K562 (cell line): Measurements from ENCODE around the gene RBM19. TPM values are rescaled to one million over a fixed set of nuclear protein-coding genes. Genes with fewer than 3 reads are reported as not detected.
A peak's percentile ranks its signal among the peaks of the same experiment; 100 is the strongest.

Source experiments
- ATAC-seq: fragments of 200-7000 bp; cut with Tn5 transposase; 3 replicates; pipeline ENCODE4 v1.9.1; 2020; ENCODE audit warnings: moderate library complexity
- BruUV-seq: library from RNA; stranded (reverse); fragments of 400-500 nt; replicated peaks from 2 replicates; lab custom pipeline; 2021; lab: Mats Ljungman, UMichigan
- CTCF ChIA-PET: fragments of 300-600 bp; formaldehyde crosslinking; extraction: SDS; loops from one replicate; lab custom pipeline; 2021; ENCODE audit warnings: low intra/inter-chr PET ratio; lab: Yijun Ruan, JAX
- POLR2A ChIA-PET: fragments of 300-600, 350-650 bp; sonication (Branson Sonifier 250); formaldehyde crosslinking; extraction: SDS; loops from one replicate; lab custom pipeline; 2021; ENCODE audit warnings: antibody characterized with exemption, inconsistent platforms; lab: Yijun Ruan, JAX
- DNase-seq, 4 experiments: peaks; one replicate each; pipeline versions ENCODE4 v3.0.0 to v3.0.0-alpha.2; 2011 to 2018; ENCODE audit warnings: low spot score in 3 of 4, mixed read lengths in 3 of 4; ENCODE audit errors: extremely low read depth in 1 of 4
- FAIRE-seq: peaks from 2 replicates; lab custom pipeline; 2011; peaks lifted over from hg19 to GRCh38; lab: Jason Lieb, UNC
- H2AFZ ChIP-seq: 2 replicates; pipeline ENCODE4 v1.6.0; 2011; ENCODE audit warnings: low read depth, low read length, control low read depth, inconsistent platforms
- H3K27ac ChIP-seq: fragments of 200-600 bp; 3 replicates; pipeline ENCODE4 v1.8.0; 2011; ENCODE audit warnings: low read depth, mild to moderate bottlenecking, control low read depth, inconsistent platforms, low read length, moderate library complexity, mixed read lengths; ENCODE audit errors: extremely low read depth
- H3K27me3 ChIP-seq, 2 experiments: fragments of 300-600 bp in 1 of 2; 2 replicates in 1 of 2; 3 replicates in 1 of 2; pipeline versions ENCODE4 v1.6.0 to v1.8.0; 2011; ENCODE audit warnings: inconsistent platforms in 2 of 2, low read length in 2 of 2, mild to moderate bottlenecking in 1 of 2, mixed read lengths in 1 of 2, moderate library complexity in 1 of 2; ENCODE audit not compliant: control insufficient read depth in 2 of 2, insufficient read depth in 2 of 2
- H3K36me3 ChIP-seq: fragments of 300-600 bp; 3 replicates; pipeline ENCODE4 v1.8.0; 2011; ENCODE audit warnings: mild to moderate bottlenecking, low read length, inconsistent platforms; ENCODE audit not compliant: control insufficient read depth, insufficient read depth
- H3K4me1 ChIP-seq, 2 experiments: fragments of 200-600 bp in 1 of 2; replicated peaks in 1 of 2; 2 replicates in 1 of 2; 3 replicates in 1 of 2; pipeline versions ENCODE4 v1.5.1 to v1.8.0; 2011; ENCODE audit warnings: inconsistent platforms in 2 of 2, low read length in 2 of 2, mild to moderate bottlenecking in 1 of 2, mixed read lengths in 1 of 2, moderate library complexity in 1 of 2; ENCODE audit not compliant: control insufficient read depth in 2 of 2, insufficient read depth in 2 of 2
- H3K4me2 ChIP-seq: 2 replicates; pipeline ENCODE4 v1.6.1; 2011; ENCODE audit warnings: low read length, control low read depth, inconsistent platforms, mixed read lengths; ENCODE audit not compliant: insufficient read depth
- H3K4me3 ChIP-seq: fragments of 200-600 bp; sonication (generic), shearing (Covaris generic); 2 replicates; pipeline ENCODE4 v1.5.1; 2016; ENCODE audit warnings: control low read depth, inconsistent platforms
- H3K79me2 ChIP-seq: fragments of 200-600 bp; 3 replicates; pipeline ENCODE4 v1.8.0; 2011; ENCODE audit warnings: low read length, inconsistent platforms; ENCODE audit not compliant: control insufficient read depth, insufficient read depth
- H3K9ac ChIP-seq, 2 experiments: 2 replicates each; pipeline versions ENCODE4 v1.6.0 to v1.6.1; 2011; ENCODE audit warnings: low read depth in 2 of 2, low read length in 2 of 2, control low read depth in 1 of 2, inconsistent platforms in 1 of 2, mild to moderate bottlenecking in 1 of 2, mixed read lengths in 1 of 2; ENCODE audit not compliant: insufficient read depth in 1 of 2
- H3K9me1 ChIP-seq: one replicate; pipeline ENCODE4 v1.6.0; 2011; ENCODE audit warnings: inconsistent platforms, mild to moderate bottlenecking, low read length, moderate library complexity; ENCODE audit not compliant: control insufficient read depth, insufficient read depth
- H3K9me3 ChIP-seq: replicated peaks from 2 replicates; pipeline ENCODE4 v1.5.1; 2011; ENCODE audit warnings: low read depth, low read length, inconsistent platforms; ENCODE audit not compliant: control insufficient read depth, insufficient read depth
- H4K20me1 ChIP-seq: replicated peaks from 2 replicates; pipeline ENCODE4 v1.6.1; 2011; ENCODE audit warnings: low read length, inconsistent platforms, mixed read lengths; ENCODE audit not compliant: control insufficient read depth, insufficient read depth
- BCOR ChIP-seq: fragments of 450-650 bp; IDR thresholded peaks from 2 replicates; pipeline ENCODE4 v1.6.1; 2016
- KDM1A ChIP-seq, 2 experiments: fragments of 450-650 bp; IDR thresholded peaks; 2 replicates each; pipeline ENCODE4 v1.6.1; 2016; ENCODE audit warnings: mild to moderate bottlenecking in 2 of 2
- MAFG ChIP-seq: fragments of 450-650 bp; conservative IDR thresholded peaks from 2 replicates; pipeline ENCODE4 v1.6.1; 2016; ENCODE audit warnings: missing genetic modification characterization, missing compliant biosample characterization
- MAFK ChIP-seq: IDR thresholded peaks from 2 replicates; pipeline ENCODE4 v1.6.1; 2011; ENCODE audit warnings: low read length, improper control_type of control experiment
- MAX ChIP-seq: sonication (generic); formaldehyde crosslinking; IDR thresholded peaks from 2 replicates; pipeline ENCODE4 v1.9.0; 2022; ENCODE audit warnings: mild to moderate bottlenecking, missing genetic modification reagents
- NFE2 ChIP-seq: IDR thresholded peaks from 2 replicates; pipeline ENCODE4 v1.6.1; 2014; ENCODE audit warnings: antibody characterized with exemption, low read depth
- PCBP2 ChIP-seq: fragments of 200-400 bp; formaldehyde crosslinking; IDR thresholded peaks from 2 replicates; pipeline ENCODE4 v1.6.1; 2018; ENCODE audit warnings: low read length, low read depth, mild to moderate bottlenecking, moderate library complexity; ENCODE audit not compliant: poor library complexity, severe bottlenecking
- RBM25 ChIP-seq: fragments of 200-400 bp; formaldehyde crosslinking; IDR thresholded peaks from 2 replicates; pipeline ENCODE4 v1.6.1; 2018; ENCODE audit warnings: low read length, low read depth, moderate library complexity; ENCODE audit not compliant: severe bottlenecking
- RCOR1 ChIP-seq, 2 experiments: IDR thresholded peaks; 2 replicates each; pipeline ENCODE4 v1.6.1; 2012; ENCODE audit warnings: low read depth in 2 of 2, low read length in 2 of 2, borderline replicate concordance in 1 of 2, improper control_type of control experiment in 1 of 2
- XRCC3 ChIP-seq: fragments of 450-650 bp; IDR thresholded peaks from 2 replicates; pipeline ENCODE4 v1.6.1; 2017; ENCODE audit warnings: mild to moderate bottlenecking, moderate library complexity
- ZNF253 ChIP-seq: fragments of 250-450 bp; sonication (Bioruptor Pico); conservative IDR thresholded peaks from 2 replicates; pipeline ENCODE4 v1.6.1; 2021; ENCODE audit warnings: mild to moderate bottlenecking
- ZNF316 ChIP-seq: fragments of 450-650 bp; IDR thresholded peaks from 2 replicates; pipeline ENCODE4 v1.6.1; 2016
- WGBS: fragments of 100-300 bp; shearing (Covaris generic); methylation state at CpG from one replicate; pipeline ENCODE4 v1.1.6; 2016; ENCODE audit warnings: low coverage, mixed read lengths; ENCODE audit not compliant: insufficient coverage; ENCODE audit errors: missing lambda C conversion rate; 5-methylcytosine and 5-hydroxymethylcytosine counted together
- in situ Hi-C: fragments of 300-500 bp; cut with MboI; formaldehyde crosslinking; loops from 4 replicates; pipeline ENCODE4 v1.15.0; 2018; ENCODE audit warnings: inconsistent platforms, mixed read lengths
- intact Hi-C: fragments of 100-400 bp; cut with micrococcal nuclease; formaldehyde crosslinking; loops from 2 replicates; pipeline ENCODE4 v1.14.2; 2022
- polyA plus RNA-seq, 8 experiments: library from polyadenylated mRNA; depleted of rRNA in 4 of 8; stranded (reverse) in 5 of 8; unstranded in 3 of 8; fragments of >200 nt; fragmentation: Nextera tagmentation in 2 of 8; fragmentation: Illumina TruSeq in 1 of 8; extraction: Ambion mirVana in 2 of 8; extraction: Trizol in 1 of 8; gene quantifications; 2 replicates each; pipeline versions ENCODE4 v1.2.1 to v1.2.3, GENCODE V29; 2011 to 2014; ENCODE audit warnings: inconsistent platforms in 1 of 8, missing spikeins in 1 of 8
- total RNA-seq, 7 experiments: library from RNA; depleted of rRNA in 6 of 7; stranded (reverse); fragments of >200 nt in 6 of 7; fragmentation: Illumina TruSeq in 2 of 7; extraction: Trizol in 2 of 7; gene quantifications; 2 replicates each; pipeline versions ENCODE4 v1.2.1 to v1.2.3, GENCODE V29; 2011 to 2021; ENCODE audit warnings: low replicate concordance in 1 of 7

RBM19 gene
- total and polyA plus RNA-seq, 9 of the 15 experiments (the other 6 are each of a cell fraction or from before 2014, with no cell fraction given), result 16.0 to 58.4 (median 37.9) TPM

- WGBS, result 67% methylated on average over 9 of the region's 9 CpGs
- POLR2A ChIA-PET, result interaction anchor here (0.6 kb wide), 1 partner anchor 11 kb away, joined by 3 read pairs; no protein-coding TSS in a partner anchor
- no peak overlapping the region for H2AFZ ChIP-seq
- intact Hi-C loops, result no loop called here
- FAIRE-seq, result no peak
- H3K27ac ChIP-seq, result no peak overlapping the region
- no TSS peak for BruUV-seq
- H3K79me2 ChIP-seq, result no peaks in the 10 kb centered on the region
- in situ Hi-C loops, result no loop called here
- TF ChIP-seq ZNF253 (CRISPR knock-in tag) (no peak), RCOR1 (IDR thresholded peaks at IDR 0.05; ENCODE audit: borderline replicate concordance in 1 of 2, low read depth in 2 of 2, low read length in 2 of 2) (no peak), KDM1A (IDR thresholded peaks at IDR 0.05) (peak in 1 of 2 experiments; percentile 64; a peak in 2 of 4 replicates), NFE2 (peak; percentile 25; the same call in 1 of the 2 replicates), XRCC3 (no peak), ZNF316 (peak; percentile 40; the same call in 1 of the 2 replicates), MAX (CRISPR knock-in tag) (no peak), MAFG (tag) (peak; percentile 73), RBM25 (peak; percentile 65), MAFK (0 out of 2 replicates have a peak, but pooled peaks have one; percentile 12), BCOR (peak; percentile 71; the same call in 1 of the 2 replicates), PCBP2 (no peak)
- H4K20me1 ChIP-seq, result 0 out of 2 replicates have a peak, but pooled peaks cover under 1% of the 10 kb centered on the region
- peaks cover 0 to 3% of the 10 kb centered on the region in 2 experiments; a peak in 1 of 5 replicates for H3K4me1 ChIP-seq
- DNase-seq, result no peak
- no peaks in the 10 kb centered on the region for H3K36me3 ChIP-seq
- no peak overlapping the region for H3K4me2 ChIP-seq
- H3K9me3 ChIP-seq, result no peaks in the 10 kb centered on the region
- no peaks in the 10 kb centered on the region for H3K9me1 ChIP-seq
- no peak overlapping the region for H3K9ac ChIP-seq
- no peak for ATAC-seq
- CTCF ChIA-PET, result no interaction called here
- no peaks in the 10 kb centered on the region for H3K27me3 ChIP-seq
- no peak overlapping the region for H3K4me3 ChIP-seq
Measured at GRCh38 chr12:113829212-113829611, 136.9 kb downstream of the RBM19 start.
